Measurements from ENCODE around the gene PRKCE. TPM values are rescaled to one million over a fixed set of nuclear protein-coding genes. Genes with fewer than 3 reads are reported as not detected.

The PRKCE gene
- total and polyA plus RNA-seq, 3 experiments from 2014 or later: 3.1 to 9.6 (median 7.9) TPM

- H3K36me3 ChIP-seq (ENCODE audit: insufficient read depth, low read length): no peaks in the 10 kb centered on the region
- H3K27ac ChIP-seq (ENCODE audit: low read depth, low read length): no peak overlapping the region
- Mint-ChIP-seq H3K27ac (peak overlapping the region; percentile 43 to 99 (median 83)), H3K36me3 (peaks cover 0 to 10% (median 2%) of the 10 kb centered on the region in 3 donors), H3K4me1 (peaks cover 17 to 32% (median 28%) of the 10 kb centered on the region in 3 donors), H3K27me3 (peaks cover 0 to 2% of the 10 kb centered on the region in 2 donors), H3K4me3 (peak overlapping the region in 6 of 7 donors; percentile 22 to 99 (median 97)), H3K9me3 (no peaks in the 10 kb centered on the region)
- H3K9me3 ChIP-seq (ENCODE audit: low read length): no peaks in the 10 kb centered on the region
- POLR2A ChIA-PET: no interaction called here
- H3K4me1 ChIP-seq (ENCODE audit: insufficient read depth, low read length): peaks cover 14% of the 10 kb centered on the region
- H3K4me3 ChIP-seq (ENCODE audit: low read length): no peak overlapping the region
- no peaks in the 10 kb centered on the region for H3K27me3 ChIP-seq (ENCODE audit: insufficient read depth, low read length, poor library complexity, severe bottlenecking)
- no peak for DNase-seq
- CTCF ChIA-PET: no interaction called here
These were observed 39.2 kb upstream of the PRKCE start for GRCh38 chr2:45612285-45612684.

DNA sequence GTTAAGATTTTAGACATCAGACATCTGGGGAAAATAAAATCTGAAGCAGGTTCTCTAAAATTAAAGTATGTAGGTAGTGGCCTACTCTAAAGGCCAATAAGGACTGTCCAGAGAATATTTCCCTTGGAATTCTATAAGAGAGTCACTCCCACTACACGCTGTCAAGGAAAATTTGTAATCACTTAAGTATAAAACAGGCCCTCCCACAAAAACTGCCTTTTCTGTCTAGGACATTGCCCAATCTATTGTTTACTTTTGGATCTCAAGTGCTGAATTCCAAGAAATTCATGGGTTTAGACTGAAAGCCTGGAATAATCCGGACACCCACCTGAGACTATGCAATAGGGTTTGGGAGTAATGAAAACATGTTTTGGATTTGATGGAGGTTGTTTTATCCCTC lies 38.7 kb upstream of the PRKCE start:
- H3K27ac Mint-ChIP-seq: peak overlapping the region in 2 of 8 donors; percentile 43 to 55
- CTCF ChIA-PET: no interaction called here
- POLR2A ChIA-PET: no interaction called here

DNA sequence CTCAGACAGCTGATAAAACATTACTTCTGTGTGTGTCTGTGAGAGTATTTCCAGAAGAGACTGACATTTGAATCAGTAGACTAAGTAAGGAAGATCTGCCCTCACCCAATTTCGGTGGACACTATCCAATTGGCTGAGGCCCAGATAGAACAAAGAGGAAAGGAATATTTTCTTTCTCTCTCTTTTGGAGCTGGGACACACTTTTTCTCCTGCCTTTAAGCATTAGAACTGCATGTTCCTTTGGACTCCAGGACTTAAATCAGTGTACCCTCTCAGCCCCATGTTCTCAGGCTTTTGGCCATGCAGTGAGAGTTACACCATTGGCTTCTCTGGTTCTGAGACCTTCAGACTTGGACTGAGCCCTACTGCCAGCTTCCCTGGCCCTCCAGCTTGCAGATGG lies 37.1 kb upstream of the PRKCE start:
- Histone ChIP-seq H3K27me3 (ENCODE audit: insufficient read depth, low read length, poor library complexity, severe bottlenecking) (no peaks in the 10 kb centered on the region), H3K4me1 (ENCODE audit: insufficient read depth, low read length) (peaks cover 12% of the 10 kb centered on the region), H3K4me3 (ENCODE audit: low read length) (no peak overlapping the region), H3K27ac (ENCODE audit: low read depth, low read length) (no peak overlapping the region), H3K36me3 (ENCODE audit: insufficient read depth, low read length) (no peaks in the 10 kb centered on the region), H3K9me3 (ENCODE audit: low read length) (no peaks in the 10 kb centered on the region)
- Mint-ChIP-seq H3K4me1 (peaks cover 11 to 23% (median 20%) of the 10 kb centered on the region in 3 donors), H3K27ac (no peak overlapping the region), H3K4me3 (no peak overlapping the region), H3K27me3 (peaks cover 2 to 5% of the 10 kb centered on the region in 2 donors), H3K36me3 (peaks cover 0 to 10% (median 2%) of the 10 kb centered on the region in 3 donors), H3K9me3 (no peaks in the 10 kb centered on the region)
- CTCF ChIA-PET: interaction anchor here (1.1 to 1.7 kb wide), 2 partner anchors 13 to 28 kb away, joined by 3 to 4 read pairs; no protein-coding TSS in a partner anchor
- DNase-seq: no peak
- POLR2A ChIA-PET: no interaction called here

More for the DNA sequence above, 38.7 kb upstream of the PRKCE start:
- Histone ChIP-seq H3K9me3 (ENCODE audit: low read length) (no peaks in the 10 kb centered on the region), H3K4me3 (ENCODE audit: low read length) (no peak overlapping the region), H3K27me3 (ENCODE audit: insufficient read depth, low read length, poor library complexity, severe bottlenecking) (no peaks in the 10 kb centered on the region), H3K27ac (ENCODE audit: low read depth, low read length) (no peak overlapping the region), H3K36me3 (ENCODE audit: insufficient read depth, low read length) (no peaks in the 10 kb centered on the region), H3K4me1 (ENCODE audit: insufficient read depth, low read length) (peaks cover 14% of the 10 kb centered on the region)
- peaks cover 17 to 32% (median 28%) of the 10 kb centered on the region in 3 donors for H3K4me1 Mint-ChIP-seq
- H3K4me3 Mint-ChIP-seq: peak overlapping the region in 1 of 7 donors; percentile 96
- H3K9me3 Mint-ChIP-seq: no peaks in the 10 kb centered on the region
- peaks cover 0 to 10% (median 2%) of the 10 kb centered on the region in 3 donors for H3K36me3 Mint-ChIP-seq
- DNase-seq: no peak
- H3K27me3 Mint-ChIP-seq: peaks cover 0 to 2% of the 10 kb centered on the region in 2 donors

DNA sequence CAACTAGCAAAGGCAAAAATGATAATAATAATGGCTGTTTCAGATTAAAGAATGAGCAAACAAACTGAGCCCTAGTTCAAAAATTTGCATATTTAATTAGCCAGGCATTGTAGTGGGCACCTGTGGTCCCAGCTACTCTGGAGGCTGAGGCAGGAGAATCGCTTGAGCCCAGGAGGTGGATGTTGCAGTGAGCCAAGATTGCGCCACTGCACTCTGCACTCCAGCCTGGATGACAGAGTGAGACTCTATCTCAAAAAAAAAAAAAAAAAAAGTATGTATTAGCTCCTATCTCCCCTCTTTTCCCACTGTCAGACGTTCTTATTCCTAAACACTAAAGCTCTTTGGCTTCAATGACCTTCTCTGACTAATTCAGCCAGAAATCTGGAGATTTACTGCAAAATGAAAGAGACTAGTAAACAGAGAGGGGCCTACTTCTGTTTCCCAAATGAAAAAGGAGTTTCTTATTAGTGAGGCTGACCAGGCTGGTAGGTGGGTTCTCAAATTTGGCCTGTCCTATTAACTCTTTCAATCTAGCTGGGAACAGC lies 36.5 kb upstream of the PRKCE start:
- CTCF ChIA-PET: interaction anchor here (1.7 kb wide), 1 partner anchor 27 kb away, joined by 4 read pairs; no protein-coding TSS in a partner anchor
- POLR2A ChIA-PET: no interaction called here
- no peak overlapping the region for H3K27ac Mint-ChIP-seq

DNA sequence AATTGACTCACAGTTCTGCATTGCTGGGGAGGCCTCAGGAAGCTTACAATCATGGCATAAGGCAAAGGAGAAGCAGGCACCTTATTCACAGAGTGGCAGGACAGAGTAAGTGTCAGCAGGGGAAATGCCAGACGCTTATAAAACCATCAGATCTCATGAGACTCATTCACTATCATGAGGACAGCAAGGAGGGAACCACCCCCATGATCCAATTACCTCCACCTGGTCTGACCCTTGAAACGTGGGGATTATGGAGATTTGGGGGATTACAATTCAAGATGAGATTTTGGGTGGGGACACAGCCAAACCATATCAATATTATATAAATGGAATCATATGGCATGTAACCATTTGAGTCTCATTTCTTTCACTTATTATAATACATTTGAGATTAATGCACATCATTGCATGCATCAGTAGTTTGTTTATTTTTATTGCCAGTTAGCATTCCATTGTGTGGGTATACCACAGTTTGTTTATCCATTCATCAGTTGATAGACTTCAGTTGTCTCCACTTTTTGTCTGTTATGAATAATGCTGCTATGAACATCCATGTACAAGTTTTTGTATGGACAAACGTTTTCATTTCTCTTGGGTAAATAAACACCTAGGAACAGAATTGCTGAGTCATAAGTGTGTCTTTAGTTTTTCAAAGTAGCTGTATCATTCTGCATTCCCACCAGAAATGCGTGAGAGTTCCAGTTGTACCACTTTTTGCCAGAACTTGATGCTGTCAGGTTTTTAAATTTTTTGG lies 34.6 kb upstream of the PRKCE start:
- H3K27ac Mint-ChIP-seq: no peak overlapping the region
- H3K4me3 ChIP-seq (ENCODE audit: low read length): no peak overlapping the region
- ChIA-PET CTCF (interaction anchor here (1.7 kb wide), 1 partner anchor 33 kb away, joined by 4 read pairs; no protein-coding TSS in a partner anchor), POLR2A (no interaction called here)
- no peaks in the 10 kb centered on the region for H3K9me3 ChIP-seq (ENCODE audit: low read length)
- DNase-seq: no peak
- no peaks in the 10 kb centered on the region for H3K27me3 ChIP-seq (ENCODE audit: insufficient read depth, low read length, poor library complexity, severe bottlenecking)
- H3K27ac ChIP-seq (ENCODE audit: low read depth, low read length): no peak overlapping the region
- no peaks in the 10 kb centered on the region for H3K36me3 ChIP-seq (ENCODE audit: insufficient read depth, low read length)
- H3K4me1 Mint-ChIP-seq: no peaks in the 10 kb centered on the region
- H3K36me3 Mint-ChIP-seq: peaks cover 0 to 2% (median 0%) of the 10 kb centered on the region in 3 donors
- no peaks in the 10 kb centered on the region for H3K4me1 ChIP-seq (ENCODE audit: insufficient read depth, low read length)
- peaks cover 9 to 25% of the 10 kb centered on the region in 2 donors for H3K27me3 Mint-ChIP-seq
- no peak overlapping the region for H3K4me3 Mint-ChIP-seq
- no peaks in the 10 kb centered on the region for H3K9me3 Mint-ChIP-seq

More for the DNA sequence above, 36.5 kb upstream of the PRKCE start:
- Mint-ChIP-seq H3K27me3 (peaks cover 2 to 11% of the 10 kb centered on the region in 2 donors), H3K36me3 (peaks cover 0 to 10% (median 2%) of the 10 kb centered on the region in 3 donors), H3K4me1 (peaks cover 7 to 17% (median 14%) of the 10 kb centered on the region in 3 donors), H3K4me3 (no peak overlapping the region), H3K9me3 (no peaks in the 10 kb centered on the region)
- no peaks in the 10 kb centered on the region for H3K27me3 ChIP-seq (ENCODE audit: insufficient read depth, low read length, poor library complexity, severe bottlenecking)
- H3K27ac ChIP-seq (ENCODE audit: low read depth, low read length): no peak overlapping the region
- no peaks in the 10 kb centered on the region for H3K36me3 ChIP-seq (ENCODE audit: insufficient read depth, low read length)
- no peaks in the 10 kb centered on the region for H3K9me3 ChIP-seq (ENCODE audit: low read length)
- no peak overlapping the region for H3K4me3 ChIP-seq (ENCODE audit: low read length)
- DNase-seq: no peak
- H3K4me1 ChIP-seq (ENCODE audit: insufficient read depth, low read length): peaks cover 5% of the 10 kb centered on the region

DNA sequence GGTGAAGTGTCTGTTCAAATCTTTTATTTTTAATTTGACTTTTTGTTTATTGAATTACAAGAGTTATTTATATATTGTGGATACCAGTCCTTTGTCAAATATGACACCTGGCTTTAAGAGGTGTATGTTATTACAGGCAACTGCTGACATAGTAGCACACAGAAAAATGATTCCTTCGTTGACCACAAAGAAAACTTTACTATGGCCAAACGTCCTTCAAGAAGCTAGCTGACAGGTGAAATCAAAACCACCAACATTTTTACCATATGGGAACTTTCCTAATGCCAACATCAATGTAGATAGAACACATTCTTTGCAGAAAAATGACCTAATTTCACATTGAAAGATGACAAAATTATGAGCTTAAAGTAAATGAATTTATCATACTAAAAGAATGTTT lies 34.0 kb upstream of the PRKCE start:
- H3K4me3 ChIP-seq (ENCODE audit: low read length): no peak overlapping the region
- no peak overlapping the region for H3K27ac Mint-ChIP-seq
- H3K9me3 Mint-ChIP-seq: no peaks in the 10 kb centered on the region
- no peaks in the 10 kb centered on the region for H3K4me1 Mint-ChIP-seq
- H3K27me3 Mint-ChIP-seq: peaks cover 12 to 30% of the 10 kb centered on the region in 2 donors
- ChIA-PET POLR2A (no interaction called here), CTCF (interaction anchor here (1.7 kb wide), 1 partner anchor 33 kb away, joined by 4 read pairs; no protein-coding TSS in a partner anchor)
- peaks cover 0 to 2% (median 0%) of the 10 kb centered on the region in 3 donors for H3K36me3 Mint-ChIP-seq
- no peaks in the 10 kb centered on the region for H3K36me3 ChIP-seq (ENCODE audit: insufficient read depth, low read length)
- H3K4me3 Mint-ChIP-seq: no peak overlapping the region
- no peaks in the 10 kb centered on the region for H3K4me1 ChIP-seq (ENCODE audit: insufficient read depth, low read length)
- no peaks in the 10 kb centered on the region for H3K27me3 ChIP-seq (ENCODE audit: insufficient read depth, low read length, poor library complexity, severe bottlenecking)
- DNase-seq: no peak
- no peak overlapping the region for H3K27ac ChIP-seq (ENCODE audit: low read depth, low read length)
- H3K9me3 ChIP-seq (ENCODE audit: low read length): no peaks in the 10 kb centered on the region

GRCh38 chr2:45622336-45623075 lies 29.0 kb upstream of the PRKCE start:
- H3K4me1 ChIP-seq (ENCODE audit: insufficient read depth, low read length): no peaks in the 10 kb centered on the region
- no peak overlapping the region for H3K27ac ChIP-seq (ENCODE audit: low read depth, low read length)
- H3K4me3 Mint-ChIP-seq: no peak overlapping the region
- peaks cover 13 to 58% of the 10 kb centered on the region in 2 donors for H3K27me3 Mint-ChIP-seq
- no peak for DNase-seq
- no peaks in the 10 kb centered on the region for H3K36me3 Mint-ChIP-seq
- H3K9me3 Mint-ChIP-seq: no peaks in the 10 kb centered on the region
- no peaks in the 10 kb centered on the region for H3K36me3 ChIP-seq (ENCODE audit: insufficient read depth, low read length)
- ChIA-PET POLR2A (no interaction called here), CTCF (no interaction called here)
- no peak overlapping the region for H3K4me3 ChIP-seq (ENCODE audit: low read length)
- H3K27ac Mint-ChIP-seq: no peak overlapping the region
- no peaks in the 10 kb centered on the region for H3K4me1 Mint-ChIP-seq
- no peaks in the 10 kb centered on the region for H3K27me3 ChIP-seq (ENCODE audit: insufficient read depth, low read length, poor library complexity, severe bottlenecking)
- H3K9me3 ChIP-seq (ENCODE audit: low read length): no peaks in the 10 kb centered on the region

DNA sequence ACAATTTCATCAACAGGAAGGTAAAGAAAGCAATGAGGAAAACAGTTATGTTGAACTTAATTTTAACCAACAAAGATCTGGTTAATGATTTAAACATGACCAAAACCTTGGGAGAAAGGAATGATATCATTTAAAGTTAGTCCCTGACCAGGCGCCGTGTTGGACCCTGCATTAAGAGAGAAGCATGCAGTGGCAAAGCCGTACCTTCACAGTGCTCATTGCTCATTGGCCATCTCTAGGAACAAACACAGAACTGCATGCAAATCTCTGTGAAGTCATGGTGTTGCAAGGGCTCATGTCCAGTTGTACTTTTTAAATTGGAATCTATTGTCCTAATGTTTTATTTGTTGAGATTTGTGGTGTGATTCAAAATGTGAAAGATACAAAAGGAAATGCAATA lies 28.4 kb upstream of the PRKCE start:
- DNase-seq: no peak
- no peaks in the 10 kb centered on the region for H3K36me3 Mint-ChIP-seq
- H3K9me3 ChIP-seq (ENCODE audit: low read length): no peaks in the 10 kb centered on the region
- no peaks in the 10 kb centered on the region for H3K4me1 ChIP-seq (ENCODE audit: insufficient read depth, low read length)
- no peaks in the 10 kb centered on the region for H3K9me3 Mint-ChIP-seq
- H3K4me3 Mint-ChIP-seq: no peak overlapping the region
- POLR2A ChIA-PET: no interaction called here
- H3K27ac ChIP-seq (ENCODE audit: low read depth, low read length): no peak overlapping the region
- no peaks in the 10 kb centered on the region for H3K4me1 Mint-ChIP-seq
- H3K27me3 ChIP-seq (ENCODE audit: insufficient read depth, low read length, poor library complexity, severe bottlenecking): no peaks in the 10 kb centered on the region
- CTCF ChIA-PET: no interaction called here
- H3K36me3 ChIP-seq (ENCODE audit: insufficient read depth, low read length): no peaks in the 10 kb centered on the region
- H3K27me3 Mint-ChIP-seq: peaks cover 13 to 58% of the 10 kb centered on the region in 2 donors
- no peak overlapping the region for H3K4me3 ChIP-seq (ENCODE audit: low read length)
- no peak overlapping the region for H3K27ac Mint-ChIP-seq
